Dedifferentiated amniotic fluid mesenchymal stem cell (primary cell): Measurements from ENCODE around the gene GPR34.

Experiments
- DNase-seq: peaks from one replicate; pipeline ENCODE4 v3.0.0-alpha.2; 2016; ENCODE audit errors: extremely low spot score

GPR34 gene

GRCh38 chrX:41737065-41737464 is 48.3 kb downstream of the GPR34 start:
- no peak for DNase-seq

- DNase-seq = no peak
These were observed 51.1 kb downstream of the GPR34 start for GRCh38 chrX:41739871-41740270.
